ENCODE data around the gene SSB.
"Not testable (repeated sequence)": the region's sequence is repeated elsewhere in the genome, so short reads cannot be mapped to it uniquely, and the experiment has no call there.

SSB gene

GRCh38 chr2:169797601-169798000, 1.1 kb upstream of the SSB start:
- H3K9me3 ChIP-seq (ENCODE audit: low read depth, low read length) = no peaks in the 10 kb centered on the region
- no peak overlapping the region for H3K4me3 ChIP-seq
- no peak overlapping the region for H3K9ac ChIP-seq (ENCODE audit: insufficient read length)
- no peak for DNase-seq (ENCODE audit: low read depth, low spot score)
- peaks cover 21% of the 10 kb centered on the region for H3K36me3 ChIP-seq (ENCODE audit: insufficient read depth, low read length)
- H3K27ac ChIP-seq = no peak overlapping the region
- no peak for TF ChIP-seq EZH2 (IDR thresholded peaks at IDR 0.05)
- no peak for TF ChIP-seq FOXP2 (optimal IDR thresholded peaks at IDR 0.05; ENCODE audit: control extremely low read depth, extremely low read length, insufficient read depth)
- TF ChIP-seq POLR2AphosphoS5 (IDR thresholded peaks at IDR 0.05; ENCODE audit: borderline replicate concordance, low read depth, low read length) = no peak

DNA sequence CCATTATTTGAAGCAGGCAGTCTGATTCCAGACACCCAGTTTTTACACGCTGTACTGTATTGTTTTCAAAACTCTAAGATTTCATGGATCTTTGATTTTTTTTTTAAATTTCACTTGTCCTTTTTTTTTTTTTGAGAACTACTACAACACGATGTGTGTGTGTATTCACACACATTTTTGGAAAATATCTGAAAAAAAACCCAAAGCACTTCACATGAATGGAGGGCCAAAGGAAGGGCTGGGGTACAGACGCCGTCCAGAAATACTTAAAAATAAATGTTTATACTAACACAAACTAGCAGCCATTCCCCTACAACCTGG, 314 bp upstream of the SSB start:
- no peak for TF ChIP-seq POLR2AphosphoS5 (IDR thresholded peaks at IDR 0.05; ENCODE audit: borderline replicate concordance, low read depth, low read length)
- TF ChIP-seq EZH2 (IDR thresholded peaks at IDR 0.05) = no peak
- TF ChIP-seq FOXP2 (optimal IDR thresholded peaks at IDR 0.05; ENCODE audit: control extremely low read depth, extremely low read length, insufficient read depth) = no peak
- H3K36me3 ChIP-seq (ENCODE audit: insufficient read depth, low read length) = peaks cover 28% of the 10 kb centered on the region
- H3K9me3 ChIP-seq (ENCODE audit: low read depth, low read length) = no peaks in the 10 kb centered on the region
- H3K27ac ChIP-seq = no peak overlapping the region
- H3K9ac ChIP-seq (ENCODE audit: insufficient read length) = peak overlapping the region; percentile 38
- DNase-seq (ENCODE audit: low read depth, low spot score) = no peak
- H3K4me3 ChIP-seq = peak overlapping the region; percentile 93

DNA sequence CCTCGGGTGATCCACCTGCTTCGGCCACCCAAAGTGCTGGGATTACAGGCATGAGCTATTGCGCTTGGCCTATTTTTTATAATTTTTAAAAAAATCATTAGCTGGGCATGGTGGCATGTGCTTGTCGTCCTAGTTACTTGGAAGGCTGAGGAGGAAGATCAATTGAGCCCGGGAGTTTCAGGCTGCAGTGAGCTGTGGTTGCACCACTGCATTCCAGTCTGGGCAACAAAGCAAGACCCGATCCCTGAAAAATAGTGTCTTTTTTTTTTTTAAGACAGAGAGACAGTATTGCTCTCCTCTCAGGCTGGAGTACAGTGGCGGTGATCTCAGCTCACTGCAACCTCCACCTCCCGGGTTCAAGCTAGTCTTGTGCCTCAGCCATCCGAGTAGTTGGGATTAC, 4.8 kb downstream of the SSB start:
- H3K9me3 ChIP-seq (ENCODE audit: low read depth, low read length) = no peaks in the 10 kb centered on the region
- H3K9ac ChIP-seq (ENCODE audit: insufficient read length) = no peak overlapping the region
- DNase-seq (ENCODE audit: low read depth, low spot score) = no peak
- no peak overlapping the region for H3K27ac ChIP-seq
- peaks cover 69% of the 10 kb centered on the region for H3K36me3 ChIP-seq (ENCODE audit: insufficient read depth, low read length)
- TF ChIP-seq EZH2 (IDR thresholded peaks at IDR 0.05) (no peak), FOXP2 (optimal IDR thresholded peaks at IDR 0.05; ENCODE audit: control extremely low read depth, extremely low read length, insufficient read depth) (no peak), POLR2AphosphoS5 (IDR thresholded peaks at IDR 0.05; ENCODE audit: borderline replicate concordance, low read depth, low read length) (no peak)
- no peak overlapping the region for H3K4me3 ChIP-seq

DNA sequence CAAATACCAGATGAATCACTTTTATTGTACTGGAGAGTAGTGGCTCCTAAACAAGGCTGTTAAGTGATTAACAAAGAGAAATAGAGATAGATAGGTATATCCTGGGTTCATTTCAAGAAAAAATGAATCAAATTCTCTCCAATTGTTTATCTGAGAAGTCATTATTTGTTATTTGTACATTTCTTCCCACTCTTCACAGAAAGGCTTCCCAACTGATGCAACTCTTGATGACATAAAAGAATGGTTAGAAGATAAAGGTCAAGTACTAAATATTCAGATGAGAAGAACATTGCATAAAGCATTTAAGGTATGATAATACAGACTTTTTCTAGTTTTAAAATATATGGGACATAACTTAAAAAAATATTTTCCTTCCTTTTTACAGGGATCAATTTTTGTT, 7.9 kb downstream of the SSB start:
- Histone ChIP-seq H3K27ac (peak overlapping the region; percentile 49), H3K9me3 (ENCODE audit: low read depth, low read length) (no peaks in the 10 kb centered on the region), H3K4me3 (no peak overlapping the region), H3K9ac (ENCODE audit: insufficient read length) (no peak overlapping the region), H3K36me3 (ENCODE audit: insufficient read depth, low read length) (peaks cover 86% of the 10 kb centered on the region)
- DNase-seq (ENCODE audit: low read depth, low spot score) = no peak
- TF ChIP-seq FOXP2 (optimal IDR thresholded peaks at IDR 0.05; ENCODE audit: control extremely low read depth, extremely low read length, insufficient read depth) = no peak
- TF ChIP-seq POLR2AphosphoS5 (IDR thresholded peaks at IDR 0.05; ENCODE audit: borderline replicate concordance, low read depth, low read length) = no peak
- TF ChIP-seq EZH2 (IDR thresholded peaks at IDR 0.05) = no peak

GRCh38 chr2:169808221-169808620, 9.6 kb downstream of the SSB start:
- DNase-seq (ENCODE audit: low read depth, low spot score) = no peak
- Histone ChIP-seq H3K4me3 (no peak overlapping the region), H3K9me3 (ENCODE audit: low read depth, low read length) (no peaks in the 10 kb centered on the region), H3K27ac (no peak overlapping the region), H3K9ac (ENCODE audit: insufficient read length) (no peak overlapping the region), H3K36me3 (ENCODE audit: insufficient read depth, low read length) (peaks cover 85% of the 10 kb centered on the region)
- TF ChIP-seq EZH2 (IDR thresholded peaks at IDR 0.05) (no peak), POLR2AphosphoS5 (IDR thresholded peaks at IDR 0.05; ENCODE audit: borderline replicate concordance, low read depth, low read length) (no peak), FOXP2 (optimal IDR thresholded peaks at IDR 0.05; ENCODE audit: control extremely low read depth, extremely low read length, insufficient read depth) (no peak)

- DNase-seq (ENCODE audit: low read depth, low spot score) = no peak
- no peak overlapping the region for H3K4me3 ChIP-seq
- peaks cover 85% of the 10 kb centered on the region for H3K36me3 ChIP-seq (ENCODE audit: insufficient read depth, low read length)
- H3K9me3 ChIP-seq (ENCODE audit: low read depth, low read length) = no peaks in the 10 kb centered on the region
- no peak for TF ChIP-seq EZH2 (IDR thresholded peaks at IDR 0.05)
- TF ChIP-seq POLR2AphosphoS5 (IDR thresholded peaks at IDR 0.05; ENCODE audit: borderline replicate concordance, low read depth, low read length) = no peak
- no peak for TF ChIP-seq FOXP2 (optimal IDR thresholded peaks at IDR 0.05; ENCODE audit: control extremely low read depth, extremely low read length, insufficient read depth)
- H3K9ac ChIP-seq (ENCODE audit: insufficient read length) = no peak overlapping the region
- H3K27ac ChIP-seq = no peak overlapping the region
Measured at GRCh38 chr2:169815849-169816248, 17.2 kb downstream of the SSB start.

- H3K4me3 ChIP-seq; H3K9me3 ChIP-seq (ENCODE audit: low read depth, low read length); DNase-seq (ENCODE audit: low read depth, low spot score); H3K9ac ChIP-seq (ENCODE audit: insufficient read length); H3K27ac ChIP-seq: not testable (repeated sequence)
- H3K36me3 ChIP-seq (ENCODE audit: insufficient read depth, low read length) = peaks cover 85% of the 10 kb centered on the region
Measured at GRCh38 chr2:169816961-169817360, 18.3 kb downstream of the SSB start.

DNA sequence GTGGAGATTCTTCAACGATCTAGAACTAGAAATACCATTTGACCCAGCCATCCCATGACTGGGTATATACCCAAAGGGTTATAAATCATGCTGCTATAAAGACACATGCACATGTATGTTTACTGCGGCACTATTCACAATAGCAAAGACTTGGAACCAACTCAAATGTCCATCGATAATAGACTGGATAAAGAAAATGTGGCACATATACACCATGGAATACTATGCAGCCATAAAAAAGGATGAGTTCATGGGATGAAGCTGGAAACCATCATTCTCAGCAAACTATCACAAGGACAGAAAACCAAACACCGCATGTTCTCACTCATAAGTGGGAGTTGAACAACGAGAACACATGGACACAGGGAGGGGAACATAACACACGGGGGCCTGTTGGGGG, 18.7 kb downstream of the SSB start:
- not testable (repeated sequence) for H3K4me3 ChIP-seq; H3K9me3 ChIP-seq (ENCODE audit: low read depth, low read length)
- peaks cover 83% of the 10 kb centered on the region for H3K36me3 ChIP-seq (ENCODE audit: insufficient read depth, low read length)

DNA sequence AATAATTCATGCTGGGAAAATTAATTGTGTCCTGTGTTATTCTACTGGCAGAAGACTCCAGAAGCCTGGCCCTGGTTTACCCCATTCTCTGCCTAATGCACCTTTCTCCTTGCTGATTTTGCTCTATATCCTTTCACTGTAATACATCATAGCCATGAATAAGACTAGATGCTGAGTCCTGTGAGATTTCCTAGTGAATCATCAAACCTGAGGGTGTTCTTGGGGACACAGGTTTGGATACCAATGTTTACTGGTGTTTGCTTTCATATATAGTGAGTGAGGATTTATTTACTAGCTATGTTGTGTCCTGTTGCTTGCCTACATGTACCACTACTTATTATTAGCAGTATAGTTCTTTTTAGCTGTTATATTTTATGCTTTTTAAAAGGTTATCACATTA, 19.6 kb downstream of the SSB start:
- no peak for TF ChIP-seq EZH2 (IDR thresholded peaks at IDR 0.05)
- TF ChIP-seq FOXP2 (optimal IDR thresholded peaks at IDR 0.05; ENCODE audit: control extremely low read depth, extremely low read length, insufficient read depth) = no peak
- 0 out of 2 replicates have a peak, but pooled peaks have one; percentile 1 for TF ChIP-seq POLR2AphosphoS5 (IDR thresholded peaks at IDR 0.05; ENCODE audit: borderline replicate concordance, low read depth, low read length)
- Histone ChIP-seq H3K9ac (ENCODE audit: insufficient read length) (no peak overlapping the region), H3K9me3 (ENCODE audit: low read depth, low read length) (no peaks in the 10 kb centered on the region), H3K36me3 (ENCODE audit: insufficient read depth, low read length) (peaks cover 78% of the 10 kb centered on the region), H3K27ac (0 out of 2 replicates have a peak overlapping the region, but pooled peaks have one; percentile 2), H3K4me3 (no peak overlapping the region)
- DNase-seq (ENCODE audit: low read depth, low spot score) = no peak

More for the DNA sequence above, 18.7 kb downstream of the SSB start:
- not testable (repeated sequence) for DNase-seq (ENCODE audit: low read depth, low spot score); H3K9ac ChIP-seq (ENCODE audit: insufficient read length); H3K27ac ChIP-seq

All from SK-N-MC (cell line).